ENCODE results near the gene KCNK1. TPM values are rescaled to one million over a fixed set of nuclear protein-coding genes. Genes with fewer than 3 reads are reported as not detected.

Gene KCNK1
- polyA plus RNA-seq, 1 of the 3 experiments (the other 2 are of a cell fraction), result 10.6 TPM

- TF ChIP-seq REST (IDR thresholded peaks at IDR 0.05; ENCODE audit: low read depth, low read length) (no peak), SIN3A (IDR thresholded peaks at IDR 0.05; ENCODE audit: borderline replicate concordance, low read depth, low read length) (no peak), RCOR1 (IDR thresholded peaks at IDR 0.05; ENCODE audit: low read length) (no peak), EP300 (IDR thresholded peaks at IDR 0.05; ENCODE audit: borderline replicate concordance in 1 of 2, low read depth in 1 of 2, low read length in 1 of 2) (peak in 1 of 2 experiments; percentile 47; a peak in 1 of 4 replicates), PBX3 (IDR thresholded peaks at IDR 0.05) (peak; percentile 55), YY1 (IDR thresholded peaks at IDR 0.05; ENCODE audit: low read depth) (no peak), ZBTB33 (IDR thresholded peaks at IDR 0.05; ENCODE audit: borderline replicate concordance, low read depth) (no peak), TAF1 (IDR thresholded peaks at IDR 0.05; ENCODE audit: borderline replicate concordance, low read depth, low read length) (no peak), SMC3 (IDR thresholded peaks at IDR 0.05; ENCODE audit: low read depth, low read length) (no peak), TEAD4 (IDR thresholded peaks at IDR 0.05; ENCODE audit: borderline replicate concordance, insufficient read depth) (no peak), FOSL2 (IDR thresholded peaks at IDR 0.05; ENCODE audit: borderline replicate concordance, low read depth) (peak; percentile 39; the same call in 1 of the 2 replicates), RFX5 (IDR thresholded peaks at IDR 0.05; ENCODE audit: low read length) (no peak), TCF12 (IDR thresholded peaks at IDR 0.05) (peak; percentile 87), POLR2AphosphoS5 (IDR thresholded peaks at IDR 0.05; ENCODE audit: low read depth, low read length) (no peak), NFIC (IDR thresholded peaks at IDR 0.05; ENCODE audit: borderline replicate concordance) (0 out of 2 replicates have a peak, but pooled peaks have one; percentile 25)
- TF ChIP-seq, protein P1, sequence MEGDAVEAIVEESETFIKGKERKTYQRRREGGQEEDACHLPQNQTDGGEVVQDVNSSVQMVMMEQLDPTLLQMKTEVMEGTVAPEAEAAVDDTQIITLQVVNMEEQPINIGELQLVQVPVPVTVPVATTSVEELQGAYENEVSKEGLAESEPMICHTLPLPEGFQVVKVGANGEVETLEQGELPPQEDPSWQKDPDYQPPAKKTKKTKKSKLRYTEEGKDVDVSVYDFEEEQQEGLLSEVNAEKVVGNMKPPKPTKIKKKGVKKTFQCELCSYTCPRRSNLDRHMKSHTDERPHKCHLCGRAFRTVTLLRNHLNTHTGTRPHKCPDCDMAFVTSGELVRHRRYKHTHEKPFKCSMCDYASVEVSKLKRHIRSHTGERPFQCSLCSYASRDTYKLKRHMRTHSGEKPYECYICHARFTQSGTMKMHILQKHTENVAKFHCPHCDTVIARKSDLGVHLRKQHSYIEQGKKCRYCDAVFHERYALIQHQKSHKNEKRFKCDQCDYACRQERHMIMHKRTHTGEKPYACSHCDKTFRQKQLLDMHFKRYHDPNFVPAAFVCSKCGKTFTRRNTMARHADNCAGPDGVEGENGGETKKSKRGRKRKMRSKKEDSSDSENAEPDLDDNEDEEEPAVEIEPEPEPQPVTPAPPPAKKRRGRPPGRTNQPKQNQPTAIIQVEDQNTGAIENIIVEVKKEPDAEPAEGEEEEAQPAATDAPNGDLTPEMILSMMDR (IDR thresholded peaks at IDR 0.05), result no peak
- TF ChIP-seq, protein P2, sequence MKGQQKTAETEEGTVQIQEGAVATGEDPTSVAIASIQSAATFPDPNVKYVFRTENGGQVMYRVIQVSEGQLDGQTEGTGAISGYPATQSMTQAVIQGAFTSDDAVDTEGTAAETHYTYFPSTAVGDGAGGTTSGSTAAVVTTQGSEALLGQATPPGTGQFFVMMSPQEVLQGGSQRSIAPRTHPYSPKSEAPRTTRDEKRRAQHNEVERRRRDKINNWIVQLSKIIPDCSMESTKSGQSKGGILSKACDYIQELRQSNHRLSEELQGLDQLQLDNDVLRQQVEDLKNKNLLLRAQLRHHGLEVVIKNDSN (IDR thresholded peaks at IDR 0.05; ENCODE audit: borderline replicate concordance, low read depth), result no peak
These were observed 16.4 kb upstream of the KCNK1 start (continued) for GRCh38 chr1:233597489-233597901.
